K562 (cell line): Measurements from ENCODE around the gene RAB25. TPM values are rescaled to one million over a fixed set of nuclear protein-coding genes. Genes with fewer than 3 reads are reported as not detected.

ENCODE experiments used
- ATF1 ChIP-seq, 2 experiments: fragments of 450-650 bp in 1 of 2; IDR thresholded peaks; 2 replicates each; pipeline ENCODE4 v1.6.1; 2016; ENCODE audit warnings: missing compliant biosample characterization in 1 of 2, missing genetic modification characterization in 1 of 2
- BRCA1 ChIP-seq, 2 experiments: fragments of 450-650 bp in 1 of 2; sonication (generic) in 1 of 2; formaldehyde crosslinking in 1 of 2; IDR thresholded peaks; 2 replicates each; pipeline versions ENCODE4 v1.5.0 to v1.6.1; 2017 to 2020; ENCODE audit warnings: mild to moderate bottlenecking in 1 of 2, missing genetic modification reagents in 1 of 2
- CREB3L1 ChIP-seq: fragments of 450-650 bp; IDR thresholded peaks from 2 replicates; pipeline ENCODE4 v1.6.1; 2014; ENCODE audit warnings: low read depth, mild to moderate bottlenecking, moderate library complexity, borderline replicate concordance
- EP300 ChIP-seq: IDR thresholded peaks from 2 replicates; pipeline ENCODE4 v1.6.1; 2012; ENCODE audit warnings: low read length, improper control_type of control experiment
- ETV5 ChIP-seq: sonication (generic); formaldehyde crosslinking; IDR thresholded peaks from 2 replicates; pipeline ENCODE4 v1.4.0; 2020; ENCODE audit warnings: low read depth, mild to moderate bottlenecking, missing genetic modification reagents
- FOXJ2 ChIP-seq: fragments of 200-800 bp; sonication (Bioruptor generic); IDR thresholded peaks from 2 replicates; pipeline ENCODE4 v1.6.1; 2016; ENCODE audit warnings: missing genetic modification characterization, missing compliant biosample characterization
- FOXJ3 ChIP-seq: sonication (generic); formaldehyde crosslinking; IDR thresholded peaks from 2 replicates; pipeline ENCODE4 v1.4.0; 2020; ENCODE audit warnings: mild to moderate bottlenecking, missing genetic modification reagents
- KLF6 ChIP-seq: fragments of 250-450 bp; sonication (Bioruptor Pico); IDR thresholded peaks from 2 replicates; pipeline ENCODE4 v1.4.0; 2020; ENCODE audit warnings: mild to moderate bottlenecking, moderate library complexity, borderline replicate concordance
- POLR2G ChIP-seq: fragments of 200-400 bp; formaldehyde crosslinking; IDR thresholded peaks from 2 replicates; pipeline ENCODE4 v1.6.1; 2017; ENCODE audit warnings: low read depth, mild to moderate bottlenecking, antibody characterized with exemption, low read length, moderate library complexity
- PTBP1 ChIP-seq: fragments of 200-400 bp; formaldehyde crosslinking; IDR thresholded peaks from 2 replicates; pipeline ENCODE4 v1.6.1; 2017; ENCODE audit warnings: low read depth, low read length
- RBFOX2 ChIP-seq: fragments of 200-400 bp; formaldehyde crosslinking; IDR thresholded peaks from 2 replicates; pipeline ENCODE4 v1.6.1; 2017; ENCODE audit warnings: low read depth, mild to moderate bottlenecking, low read length, moderate library complexity
- SP2 ChIP-seq: IDR thresholded peaks from 2 replicates; pipeline ENCODE4 v1.6.1; 2011; ENCODE audit warnings: mild to moderate bottlenecking, low read depth, low read length, moderate library complexity; ENCODE audit not compliant: poor library complexity, severe bottlenecking; ENCODE audit errors: extremely low read depth
- TCF7L2 ChIP-seq: fragments of 150-350 bp; IDR thresholded peaks from 2 replicates; pipeline ENCODE4 v1.6.1; 2016; ENCODE audit warnings: low read depth, mild to moderate bottlenecking, low read length, moderate library complexity
- TEAD1 ChIP-seq, 2 experiments: fragments of 450-650 bp in 1 of 2; sonication (generic) in 1 of 2; formaldehyde crosslinking; IDR thresholded peaks; 2 replicates each; pipeline versions ENCODE4 v1.4.0 to v1.8.0; 2020 to 2022; ENCODE audit warnings: mild to moderate bottlenecking in 2 of 2, missing genetic modification reagents in 1 of 2
- THRA ChIP-seq: fragments of 450-650 bp; IDR thresholded peaks from 2 replicates; pipeline ENCODE4 v1.6.1; 2017; ENCODE audit warnings: mild to moderate bottlenecking, moderate library complexity
- ZBTB11 ChIP-seq, 3 experiments: fragments of 200-800 bp in 1 of 3; fragments of 250-450 bp in 1 of 3; fragments of 450-650 bp in 1 of 3; sonication (Bioruptor Pico) in 1 of 3; sonication (Bioruptor generic) in 1 of 3; formaldehyde crosslinking in 1 of 3; IDR thresholded peaks; 2 replicates each; pipeline versions ENCODE4 v1.6.1 to v1.8.0; 2016 to 2022; ENCODE audit warnings: mild to moderate bottlenecking in 2 of 3, missing genetic modification characterization in 2 of 3, missing compliant biosample characterization in 1 of 3, moderate library complexity in 1 of 3
- ZNF143 ChIP-seq: sonication (generic); formaldehyde crosslinking; IDR thresholded peaks from 2 replicates; pipeline ENCODE4 v1.9.0; 2022; ENCODE audit warnings: mild to moderate bottlenecking, missing genetic modification reagents
- ZNF24 ChIP-seq: fragments of 450-650 bp; IDR thresholded peaks from 2 replicates; pipeline ENCODE4 v1.6.1; 2016
- ZNF655 ChIP-seq: fragments of 250-450 bp; sonication (Bioruptor Pico); IDR thresholded peaks from 2 replicates; pipeline ENCODE4 v1.5.0; 2021
- polyA plus RNA-seq, 8 experiments: library from polyadenylated mRNA; depleted of rRNA in 4 of 8; stranded (reverse) in 5 of 8; unstranded in 3 of 8; fragments of >200 nt; fragmentation: Nextera tagmentation in 2 of 8; fragmentation: Illumina TruSeq in 1 of 8; extraction: Ambion mirVana in 2 of 8; extraction: Trizol in 1 of 8; gene quantifications; 2 replicates each; pipeline versions ENCODE4 v1.2.1 to v1.2.3, GENCODE V29; 2011 to 2014; ENCODE audit warnings: inconsistent platforms in 1 of 8, missing spikeins in 1 of 8
- total RNA-seq, 7 experiments: library from RNA; depleted of rRNA in 6 of 7; stranded (reverse); fragments of >200 nt in 6 of 7; fragmentation: Illumina TruSeq in 2 of 7; extraction: Trizol in 2 of 7; gene quantifications; 2 replicates each; pipeline versions ENCODE4 v1.2.1 to v1.2.3, GENCODE V29; 2011 to 2021; ENCODE audit warnings: low replicate concordance in 1 of 7

RAB25 gene
- total and polyA plus RNA-seq, 9 of the 15 experiments (the other 6 are each of a cell fraction or from before 2014, with no cell fraction given), result 0.10 to 0.27 (median 0.13) TPM; not detected in 6

- TF ChIP-seq ZBTB11 (CRISPR knock-in tag; IDR thresholded peaks at IDR 0.05) (peak in 1 of 3 experiments; percentile 80; a peak in 2 of 6 replicates), SP2 (no peak), FOXJ2 (no peak), ATF1 (CRISPR knock-in tag; IDR thresholded peaks at IDR 0.05) (no peak), ATF1 (tag; IDR thresholded peaks at IDR 0.05) (peak; percentile 76), THRA (no peak), ZNF655 (CRISPR knock-in tag) (no peak), CREB3L1 (peak; percentile 70; the same call in 1 of the 2 replicates), POLR2G (peak; percentile 92), FOXJ3 (no peak), PTBP1 (no peak), RBFOX2 (peak; percentile 90), TCF7L2 (peak; percentile 82), ZNF143 (peak; percentile 91), ZNF24 (no peak), EP300 (no peak), ETV5 (CRISPR knock-in tag) (peak; percentile 21; the same call in 1 of the 2 replicates), KLF6 (CRISPR knock-in tag) (no peak), TEAD1 (CRISPR knock-in tag; IDR thresholded peaks at IDR 0.05) (0 out of 4 replicates have a peak, but pooled peaks of 1 of the 2 experiments have one; percentile 23), BRCA1 (IDR thresholded peaks at IDR 0.05) (no peak), BRCA1 (CRISPR knock-in tag; IDR thresholded peaks at IDR 0.05) (no peak)
These were observed 40.5 kb upstream of the RAB25 start, which contains the start of gene SSR2 (continued) for GRCh38 chr1:156020293-156021092.
